Bone marrow (tissue), 2 donors: Measurements from ENCODE around the gene UBASH3A.

ENCODE experiments used
- DNase-seq, 2 donors: peaks; one replicate each; lab custom pipeline; 2025; lab: John Stamatoyannopoulos, UW

The UBASH3A gene, protein sequence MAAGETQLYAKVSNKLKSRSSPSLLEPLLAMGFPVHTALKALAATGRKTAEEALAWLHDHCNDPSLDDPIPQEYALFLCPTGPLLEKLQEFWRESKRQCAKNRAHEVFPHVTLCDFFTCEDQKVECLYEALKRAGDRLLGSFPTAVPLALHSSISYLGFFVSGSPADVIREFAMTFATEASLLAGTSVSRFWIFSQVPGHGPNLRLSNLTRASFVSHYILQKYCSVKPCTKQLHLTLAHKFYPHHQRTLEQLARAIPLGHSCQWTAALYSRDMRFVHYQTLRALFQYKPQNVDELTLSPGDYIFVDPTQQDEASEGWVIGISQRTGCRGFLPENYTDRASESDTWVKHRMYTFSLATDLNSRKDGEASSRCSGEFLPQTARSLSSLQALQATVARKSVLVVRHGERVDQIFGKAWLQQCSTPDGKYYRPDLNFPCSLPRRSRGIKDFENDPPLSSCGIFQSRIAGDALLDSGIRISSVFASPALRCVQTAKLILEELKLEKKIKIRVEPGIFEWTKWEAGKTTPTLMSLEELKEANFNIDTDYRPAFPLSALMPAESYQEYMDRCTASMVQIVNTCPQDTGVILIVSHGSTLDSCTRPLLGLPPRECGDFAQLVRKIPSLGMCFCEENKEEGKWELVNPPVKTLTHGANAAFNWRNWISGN

DNA sequence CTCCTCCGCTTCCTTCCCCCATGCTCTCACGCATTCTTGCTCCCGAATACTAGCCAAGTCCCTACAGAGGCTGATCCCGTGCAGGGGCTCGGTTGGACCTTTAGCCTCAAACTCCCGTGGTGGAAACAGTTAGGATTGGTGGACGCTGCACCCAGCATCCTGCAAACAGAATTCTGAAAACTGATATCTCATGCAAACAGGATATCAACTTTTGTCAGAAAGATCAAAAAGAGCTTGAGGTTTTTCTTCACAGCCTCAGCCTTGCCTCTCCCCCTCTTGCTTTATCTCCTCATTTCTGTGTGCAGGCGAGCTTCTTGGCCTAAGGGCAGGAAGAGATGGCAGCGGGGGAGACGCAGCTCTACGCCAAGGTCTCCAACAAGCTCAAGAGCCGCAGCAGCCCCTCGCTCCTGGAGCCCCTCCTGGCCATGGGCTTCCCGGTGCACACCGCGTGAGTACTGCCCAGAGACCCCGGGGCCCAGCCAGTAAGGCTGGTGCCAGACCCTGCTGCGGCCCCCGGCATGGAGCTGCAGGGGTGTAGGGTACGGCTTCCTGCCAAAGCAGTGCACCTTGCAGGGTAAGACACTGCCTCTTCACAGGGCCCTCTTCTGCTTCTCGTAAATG lies at the start of gene UBASH3A:
TSS of gene UBASH3A (plus strand) at position 292 of the 621 bp plus-strand sequence. CDS start at position 336, 44 bp downstream.
- no peak for DNase-seq

DNA sequence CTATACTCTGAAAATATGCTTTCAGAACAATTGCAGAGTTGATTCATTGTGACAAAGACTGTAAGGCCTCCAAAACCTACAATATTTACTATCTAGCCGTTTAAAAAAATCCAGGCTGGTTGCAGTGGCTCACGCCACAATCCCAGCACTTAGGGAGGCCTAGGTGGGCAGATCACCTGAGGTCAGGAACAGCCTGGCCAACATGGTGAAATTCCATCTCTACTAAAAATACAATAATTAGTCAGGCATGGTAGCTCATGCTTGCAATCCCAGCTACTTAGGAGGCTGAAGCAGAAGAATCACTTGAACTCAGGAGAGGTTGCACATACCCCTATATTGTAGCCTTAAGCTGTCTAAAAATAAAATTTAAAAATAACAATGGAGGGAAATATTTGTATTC lies 47.7 kb upstream of the UBASH3A start:
- DNase-seq = no peak

DNA sequence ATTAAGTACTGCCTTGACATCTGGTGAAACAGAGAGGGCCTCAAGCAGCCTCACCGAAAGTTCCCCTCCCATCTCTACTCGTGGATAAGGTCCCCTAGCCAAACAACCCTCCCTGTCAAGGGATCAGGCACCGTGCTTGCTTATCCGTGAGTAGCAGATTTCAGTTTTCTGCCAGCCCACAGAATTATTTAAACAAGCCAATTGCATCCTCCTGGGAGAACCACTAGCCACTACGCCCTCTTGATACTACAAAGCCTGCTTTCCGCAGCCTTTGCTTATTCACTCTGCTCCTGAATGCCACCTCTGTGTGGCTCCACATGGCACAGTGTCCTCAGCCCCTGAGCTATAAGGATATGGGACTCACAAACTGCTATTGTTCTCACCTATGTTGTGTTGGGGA lies 47.1 kb upstream of the UBASH3A start:
- DNase-seq = no peak

DNA sequence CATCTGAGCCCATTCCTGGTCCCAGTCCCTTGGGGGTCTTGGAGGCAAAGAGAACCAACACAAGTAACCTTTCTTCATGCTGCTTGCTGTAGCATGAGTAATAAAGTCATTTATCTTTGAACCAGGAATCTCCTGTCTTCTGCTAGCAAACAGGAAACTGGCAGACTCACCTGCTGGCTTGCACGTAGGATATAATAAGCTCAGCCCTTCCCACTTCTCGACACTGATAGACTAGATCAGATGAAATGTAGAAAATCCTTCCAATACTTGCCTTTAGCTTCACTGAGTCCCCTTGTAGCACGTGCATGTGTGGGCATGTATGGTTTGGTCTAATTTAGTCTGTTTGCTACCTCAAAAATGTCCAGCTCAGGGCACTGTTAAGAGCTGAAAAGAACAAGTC lies 46.4 kb upstream of the UBASH3A start:
- no peak for DNase-seq

DNA sequence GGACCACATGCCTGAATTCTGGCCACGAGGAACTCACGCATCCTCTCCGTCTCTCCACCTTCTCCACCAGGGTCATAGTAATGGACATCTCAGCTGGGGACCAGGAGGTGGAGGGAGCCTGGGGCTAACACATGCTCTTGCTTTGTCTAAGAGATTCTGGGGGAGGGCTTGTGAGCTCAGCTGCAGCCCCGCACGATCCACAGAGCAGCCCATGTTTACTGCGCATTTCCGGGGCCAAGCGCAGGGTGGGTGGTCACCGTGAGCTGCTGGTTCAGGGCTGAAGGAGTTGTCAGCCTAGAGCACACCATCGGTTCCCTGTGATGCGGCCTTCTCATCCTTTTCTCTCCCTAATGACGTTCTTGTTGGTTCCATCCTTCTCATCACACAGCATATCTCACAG lies 45.4 kb upstream of the UBASH3A start:
- no peak for DNase-seq

DNA sequence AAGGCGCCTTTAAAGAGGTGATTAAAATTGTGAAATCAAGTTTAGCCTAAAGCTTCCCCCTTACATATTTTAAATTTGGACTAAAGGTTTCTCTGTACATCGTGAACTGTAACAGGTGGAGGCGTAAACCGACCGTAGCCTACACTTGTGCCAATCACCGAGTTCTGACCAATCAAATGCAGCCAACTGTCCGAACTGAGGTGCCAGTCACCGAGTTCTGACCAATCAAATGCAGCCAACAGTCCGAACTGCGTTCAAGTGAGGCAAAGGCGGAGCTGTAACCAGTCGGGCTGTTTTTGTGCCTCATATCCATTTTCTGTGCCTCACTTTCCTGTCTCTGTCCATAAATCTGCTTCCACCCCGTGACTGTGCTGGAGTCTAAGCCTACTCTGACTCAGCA lies 44.8 kb upstream of the UBASH3A start:
- no peak for DNase-seq

DNA sequence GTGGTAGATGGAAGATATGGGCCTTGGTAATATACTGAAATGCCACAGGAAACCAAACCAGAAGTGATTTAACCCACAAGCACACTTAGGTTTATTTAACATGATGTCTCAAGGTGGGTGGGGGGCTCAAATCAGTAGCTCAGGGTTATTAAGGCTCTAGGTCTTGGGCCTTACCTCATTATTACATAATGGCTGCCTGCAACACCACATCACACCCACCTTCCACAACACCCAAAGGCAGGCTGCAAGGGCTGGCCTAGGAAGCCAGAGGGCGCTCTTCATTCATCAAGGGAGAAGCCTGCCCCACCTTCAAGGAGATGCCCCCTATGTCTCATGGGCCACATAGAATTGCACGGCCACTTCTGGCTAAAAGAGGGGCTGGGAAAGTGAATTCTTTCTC lies 43.4 kb upstream of the UBASH3A start:
- no peak for DNase-seq

DNA sequence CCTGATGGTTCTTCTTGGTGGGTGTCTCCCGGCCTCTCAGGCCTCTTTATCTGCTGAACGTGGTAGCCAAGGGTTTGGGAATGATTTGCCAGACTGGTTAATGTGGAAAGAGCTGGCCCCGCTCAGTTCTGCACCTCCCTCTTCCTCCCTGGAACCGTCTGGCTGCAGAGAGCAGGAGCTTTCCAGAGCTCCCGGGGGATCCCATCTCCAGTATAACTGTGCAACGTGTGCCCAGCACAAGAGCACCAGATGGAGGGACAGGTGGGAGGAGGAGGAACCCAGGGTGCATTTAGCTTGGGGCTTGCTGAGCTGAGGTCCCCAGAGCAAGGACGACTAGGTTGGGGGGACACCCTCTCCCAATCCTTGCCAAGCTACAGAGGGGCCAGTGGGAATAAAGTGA lies 42.4 kb upstream of the UBASH3A start:
- DNase-seq = no peak

DNA sequence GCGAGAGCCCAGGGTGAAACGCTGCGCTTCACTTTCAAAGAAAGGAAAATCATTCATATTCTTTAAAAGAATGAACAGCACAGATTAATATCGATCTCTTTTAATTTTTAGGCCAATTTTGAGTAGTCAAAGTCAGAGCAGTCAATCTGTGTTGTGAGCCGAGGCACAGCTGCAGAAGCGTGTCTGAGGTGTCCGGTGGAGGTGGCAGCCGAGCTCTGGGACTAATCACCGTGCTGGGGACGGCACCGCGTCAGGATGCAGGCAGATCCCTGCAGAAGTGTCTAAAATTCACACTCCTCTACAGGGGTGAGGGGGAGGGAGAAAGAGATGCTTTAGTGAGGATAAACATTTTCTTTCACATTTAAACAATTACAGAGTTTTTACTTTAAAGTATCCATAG lies 41.5 kb upstream of the UBASH3A start:
- DNase-seq = no peak

DNA sequence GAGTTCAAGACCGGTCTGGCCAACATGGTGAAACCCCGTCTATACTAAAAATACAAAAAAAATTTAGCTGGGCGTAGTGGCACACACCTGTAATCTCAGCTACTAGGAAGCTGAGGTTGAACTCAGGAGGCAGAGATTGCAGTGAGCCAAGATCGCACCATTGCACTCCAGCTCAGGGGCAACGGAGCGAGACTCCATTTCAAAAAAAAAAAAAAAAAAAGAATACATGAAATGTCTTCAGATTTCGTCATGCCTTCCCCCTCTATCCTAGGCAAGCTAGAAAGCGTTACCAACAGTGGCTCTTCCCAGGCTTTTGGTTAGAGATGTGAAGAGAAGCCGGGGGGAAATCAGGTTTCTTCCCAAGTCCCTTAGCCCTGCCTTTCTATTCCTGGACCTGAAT lies 41.0 kb upstream of the UBASH3A start:
- no peak for DNase-seq

DNA sequence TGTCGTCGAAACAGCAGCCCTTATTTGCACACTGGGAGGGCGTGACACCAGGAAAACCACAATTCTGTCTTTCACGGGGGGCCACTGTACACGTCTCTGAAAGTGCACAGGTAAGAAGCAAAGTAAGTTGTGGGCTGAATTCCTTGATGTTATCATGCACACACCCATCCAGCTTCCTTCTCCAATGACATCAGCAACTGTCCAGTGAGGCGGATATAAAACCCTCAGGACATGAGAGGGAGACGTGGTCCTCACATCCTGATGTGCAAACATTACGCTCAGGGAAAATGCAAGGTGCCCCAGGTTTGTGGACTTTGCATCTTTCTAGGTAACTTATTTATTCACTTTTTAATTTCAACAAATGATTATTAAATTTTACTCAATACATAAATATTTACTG lies 40.4 kb upstream of the UBASH3A start:
- no peak for DNase-seq

DNA sequence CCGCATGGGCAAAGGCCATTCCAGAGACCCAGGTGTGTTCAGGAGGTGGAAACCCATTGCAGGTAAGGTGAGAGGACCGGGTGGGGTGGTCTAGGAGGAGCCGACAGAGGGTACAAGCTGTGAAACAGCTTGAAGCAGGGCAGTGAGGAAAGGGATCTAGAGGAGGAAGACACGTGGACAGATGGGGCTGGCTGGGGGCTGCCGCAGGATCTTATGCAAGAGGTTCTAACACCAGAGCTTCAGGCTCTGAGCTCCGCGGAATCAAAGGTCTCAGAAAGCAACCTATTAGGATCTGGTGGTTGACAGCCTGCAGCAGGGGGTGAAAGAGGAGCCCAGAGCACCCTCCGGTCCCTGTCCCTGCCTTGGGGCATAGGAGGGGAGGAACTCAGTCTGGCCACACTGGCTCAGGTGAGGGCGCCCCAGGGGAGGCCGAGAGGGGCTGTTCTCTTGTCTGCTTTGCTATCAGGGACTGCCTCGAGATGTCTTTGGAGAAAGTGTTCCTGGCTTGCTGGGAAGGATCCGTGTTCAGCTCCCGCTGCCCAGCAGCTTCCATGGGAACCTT lies 39.3 kb upstream of the UBASH3A start:
- DNase-seq = no peak

DNA sequence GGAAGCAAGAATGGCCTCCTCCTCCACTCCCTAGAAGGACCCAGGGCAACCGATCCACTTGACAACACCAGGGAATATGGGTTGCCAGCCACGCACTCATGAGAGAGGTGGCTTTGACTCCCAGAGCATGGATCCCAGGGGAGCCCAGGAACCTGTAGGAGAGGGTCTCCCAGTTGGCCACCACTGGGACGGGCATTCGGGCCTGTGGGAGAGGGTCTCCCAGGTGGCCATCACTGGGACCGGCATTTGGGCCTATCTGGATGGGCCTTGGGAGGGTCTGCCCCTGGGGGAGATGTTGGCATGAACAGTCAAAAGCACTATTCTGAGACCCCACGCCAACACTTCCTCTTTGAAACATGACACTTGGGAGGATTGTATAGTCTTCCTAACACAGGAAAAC lies 37.9 kb upstream of the UBASH3A start:
- no peak for DNase-seq

DNA sequence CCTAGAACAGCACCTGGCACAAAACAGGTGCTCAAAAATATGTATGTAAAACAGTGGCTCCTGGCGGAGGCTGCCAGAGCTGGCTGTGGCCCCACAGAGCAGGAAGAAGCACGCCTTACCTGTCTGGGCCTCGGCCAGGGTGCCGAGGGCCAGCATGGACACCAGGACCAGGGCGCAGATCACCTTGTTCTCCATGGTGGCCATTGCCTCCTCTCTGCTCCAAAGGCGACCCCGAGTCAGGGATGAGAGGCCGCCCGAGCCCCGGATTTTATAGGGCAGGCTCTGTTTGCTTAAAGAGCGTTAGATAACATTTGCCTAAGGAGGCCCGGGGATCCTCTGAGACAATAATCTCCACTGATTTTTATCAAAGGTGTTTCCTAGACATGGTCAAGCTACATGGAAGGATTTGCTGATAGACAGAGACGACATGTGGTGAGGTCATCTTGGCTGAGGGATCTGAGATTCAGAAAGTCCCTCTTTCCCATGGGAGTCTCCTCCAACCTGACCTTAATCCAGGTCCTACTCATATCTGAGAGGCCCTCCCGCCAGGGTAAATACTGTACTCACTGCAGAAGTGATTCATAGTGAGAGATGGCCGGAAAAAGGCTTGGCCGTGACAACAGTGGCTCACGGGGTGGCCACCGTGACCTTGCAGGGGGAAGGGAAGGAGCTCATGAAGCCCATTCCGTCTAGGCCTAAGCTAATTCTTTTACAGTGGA lies 37.3 kb upstream of the UBASH3A start, which contains the start of gene TFF1:
TSS of gene TFF1 (minus strand) at position 244 of the 719 bp plus-strand sequence. CDS start at position 204, 40 bp downstream.
- DNase-seq = no peak

DNA sequence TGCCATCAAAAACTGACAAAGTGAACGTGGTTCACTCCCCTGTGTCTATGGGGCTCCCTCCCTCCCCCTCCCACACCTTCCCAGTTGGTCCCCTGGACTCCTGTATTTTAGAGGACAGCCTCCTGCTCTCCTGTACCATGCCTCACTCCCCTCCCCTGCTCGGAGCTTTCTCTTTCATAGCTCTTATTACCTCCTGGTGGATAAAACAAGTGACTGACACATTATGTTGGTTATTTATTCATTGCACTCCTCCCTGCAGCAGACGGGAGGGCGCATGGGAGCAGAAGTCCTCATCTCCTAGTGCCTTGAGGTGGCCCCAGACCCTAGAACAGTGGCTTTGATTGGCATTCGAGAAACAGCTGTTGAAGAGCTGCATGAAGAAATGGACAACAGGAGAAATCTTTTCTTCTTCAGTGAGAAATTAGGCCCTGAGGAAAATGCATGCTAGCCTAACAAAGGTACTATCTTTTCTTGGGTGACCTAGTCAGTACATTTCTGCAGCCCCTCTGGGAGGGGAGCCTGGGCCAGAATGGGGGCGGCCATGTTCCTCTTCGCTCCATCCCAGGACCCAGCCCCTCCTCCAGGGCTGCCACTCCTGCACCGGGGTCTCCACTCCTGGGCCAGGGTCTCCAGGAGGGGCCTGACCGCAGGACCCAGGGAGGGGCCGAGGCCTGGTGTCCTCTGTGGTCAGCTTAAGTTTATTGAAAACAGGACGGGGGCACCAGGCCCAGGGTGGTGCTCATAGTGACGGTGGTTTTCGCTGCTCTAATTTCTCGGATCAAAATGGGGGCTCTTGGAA lies 36.1 kb upstream of the UBASH3A start:
- no peak for DNase-seq

DNA sequence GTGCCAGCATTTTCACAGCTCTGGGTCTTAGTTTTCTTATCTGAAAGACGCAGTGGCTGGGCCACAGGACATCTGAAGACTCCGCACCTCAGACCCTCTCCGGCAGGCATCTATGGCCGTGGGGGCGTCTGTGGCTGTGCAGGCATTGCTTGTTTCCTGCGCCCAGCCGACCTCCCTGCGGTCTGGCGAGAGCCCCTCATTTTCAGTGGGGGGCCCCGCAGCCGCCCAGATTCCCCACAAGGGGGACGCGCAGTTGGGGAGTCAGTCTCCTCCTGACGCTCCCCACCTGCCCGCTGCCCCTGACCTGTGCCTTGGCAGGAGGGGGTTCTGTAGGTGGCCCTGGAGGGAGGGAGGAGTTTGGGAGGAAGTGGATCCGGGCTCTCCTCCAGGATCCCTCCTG lies 33.9 kb upstream of the UBASH3A start:
- DNase-seq = no peak

DNA sequence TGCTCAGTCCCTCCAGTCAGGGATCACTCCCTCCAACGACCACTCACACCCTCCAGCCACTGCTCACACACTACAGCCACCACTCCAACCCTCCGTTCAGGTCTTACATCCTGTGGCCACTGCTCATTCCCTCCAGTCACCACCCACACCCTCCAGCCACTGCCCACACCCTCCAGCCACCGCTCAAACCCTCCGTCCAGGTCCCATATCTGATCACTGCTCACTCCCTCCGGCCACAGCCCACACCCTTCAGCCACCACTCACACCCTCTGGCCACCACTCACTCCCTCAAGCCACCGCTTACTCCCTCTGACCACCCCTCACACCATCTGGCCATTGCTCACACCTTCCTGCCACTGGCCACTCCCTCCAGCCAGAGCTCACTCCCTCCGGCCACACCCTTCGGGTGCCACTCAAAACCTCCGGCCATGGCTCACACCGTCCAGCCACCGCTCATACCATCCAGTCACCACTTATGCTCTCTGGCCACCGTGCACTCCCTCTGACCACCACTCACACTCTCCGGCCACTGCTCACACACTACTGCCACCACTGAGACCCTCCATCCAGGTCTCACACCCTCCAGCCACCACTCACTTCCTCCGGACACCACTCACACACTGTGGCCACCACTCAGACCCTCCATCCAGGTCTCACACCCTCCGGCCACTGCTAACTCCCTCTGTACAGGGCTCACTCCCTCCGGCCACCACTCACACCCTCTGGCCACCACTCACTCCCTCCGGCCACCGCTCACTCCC lies 32.6 kb upstream of the UBASH3A start:
- DNase-seq = no peak

DNA sequence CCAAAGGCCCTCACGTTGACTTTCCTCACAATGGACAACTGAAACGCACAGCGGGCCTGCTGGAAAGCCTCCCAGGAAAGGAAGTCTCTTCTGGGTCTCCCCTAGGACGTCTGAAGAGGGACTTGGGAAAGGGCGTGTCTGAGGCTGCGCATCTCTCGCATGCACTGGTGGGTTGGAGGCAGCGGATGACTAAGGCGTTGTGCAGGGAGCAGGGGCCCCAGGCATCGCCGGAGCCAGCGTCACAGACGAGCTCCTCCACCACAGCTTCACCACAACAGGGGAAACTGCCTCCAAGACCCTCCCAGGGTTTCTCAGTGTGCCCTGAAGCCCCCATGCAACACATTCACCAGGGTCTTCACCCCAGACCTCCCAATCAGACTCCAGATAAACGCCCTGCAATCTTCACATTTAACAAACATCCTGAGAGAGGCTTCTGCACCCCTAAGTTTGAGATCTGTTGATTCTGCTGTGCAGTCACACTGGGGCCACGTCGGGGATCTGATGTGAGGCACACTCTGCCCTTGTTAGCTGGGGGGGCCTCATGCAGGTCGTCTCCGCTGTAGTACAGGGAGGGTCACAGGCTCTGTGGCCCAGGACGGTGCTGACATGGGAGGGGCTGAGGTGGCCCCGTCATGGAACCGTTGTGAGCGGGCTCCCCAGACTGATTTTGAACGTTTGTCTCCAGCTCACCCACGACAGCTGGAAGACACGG lies 30.4 kb upstream of the UBASH3A start:
- no peak for DNase-seq

DNA sequence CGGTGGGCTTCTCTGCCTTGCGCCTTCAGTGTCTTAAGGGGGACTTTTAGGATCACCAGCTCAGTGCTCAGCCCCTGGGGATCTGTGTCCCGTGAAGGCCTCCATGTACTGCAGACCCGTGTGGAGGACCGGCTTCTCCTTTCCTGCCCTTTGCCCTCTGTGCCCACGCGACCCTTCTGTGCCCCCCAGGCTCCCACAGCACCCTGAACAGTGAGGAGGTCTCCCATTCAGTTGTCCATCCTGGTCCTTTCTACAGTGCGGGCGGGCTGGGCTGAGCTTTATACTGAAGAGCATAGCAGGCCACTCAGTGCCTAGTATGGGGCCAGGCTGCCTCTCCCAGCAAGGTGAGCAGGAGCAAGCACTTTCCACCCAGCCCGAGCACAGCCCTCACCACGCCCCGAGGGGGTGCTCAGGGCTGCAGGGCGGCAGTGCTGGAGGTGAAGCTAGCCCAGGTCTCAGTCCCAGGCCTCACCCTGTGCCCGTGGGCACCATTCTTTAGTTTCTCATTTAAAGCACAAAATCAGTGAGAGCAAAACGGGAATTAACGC lies 29.7 kb upstream of the UBASH3A start:
- no peak for DNase-seq

DNA sequence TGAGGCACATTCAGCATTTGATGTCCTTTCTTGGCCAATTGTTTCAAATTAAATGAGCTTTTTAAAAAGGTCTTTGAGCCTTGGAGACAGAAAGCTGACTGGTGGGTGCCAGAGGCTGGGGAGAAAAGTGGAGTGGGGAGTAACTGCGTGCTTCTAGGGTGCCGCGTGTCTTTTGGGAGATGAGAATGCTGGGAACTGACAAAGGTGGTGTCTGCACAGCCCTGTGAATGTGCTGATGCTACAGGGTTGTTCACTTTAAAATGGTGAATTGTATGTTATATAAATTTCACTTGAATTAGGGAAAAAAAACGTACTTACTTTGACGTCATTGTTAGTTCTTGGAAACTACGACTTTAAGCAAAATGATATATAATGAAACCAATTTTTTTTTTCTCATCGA lies 29.2 kb upstream of the UBASH3A start:
- DNase-seq = no peak
